K562 (cell line): Measurements from ENCODE around the gene NTRK1. TPM values are rescaled to one million over a fixed set of nuclear protein-coding genes. Genes with fewer than 3 reads are reported as not detected.

Experiments
- AFF4 ChIP-seq: sonication (generic); formaldehyde crosslinking; IDR thresholded peaks from 2 replicates; pipeline ENCODE4 v1.8.0; 2023; ENCODE audit warnings: mild to moderate bottlenecking, missing genetic modification reagents
- ELF4 ChIP-seq: fragments of 450-650 bp; formaldehyde crosslinking; IDR thresholded peaks from 2 replicates; pipeline ENCODE4 v1.4.0; 2022; ENCODE audit warnings: missing genetic modification characterization
- FIP1L1 ChIP-seq: fragments of 200-400 bp; formaldehyde crosslinking; IDR thresholded peaks from 2 replicates; pipeline ENCODE4 v1.6.1; 2018; ENCODE audit warnings: mild to moderate bottlenecking, low read depth, low read length; ENCODE audit not compliant: poor library complexity, severe bottlenecking
- HNRNPL ChIP-seq: fragments of 200-400 bp; formaldehyde crosslinking; IDR thresholded peaks from 2 replicates; pipeline ENCODE4 v1.6.1; 2017; ENCODE audit warnings: low read depth, mild to moderate bottlenecking, low read length
- JUN ChIP-seq, 2 experiments: sonication (generic) in 1 of 2; formaldehyde crosslinking in 1 of 2; IDR thresholded peaks; 2 replicates each; pipeline versions ENCODE4 v1.6.1 to v1.8.0; 2012 to 2022; ENCODE audit warnings: borderline replicate concordance in 2 of 2, mild to moderate bottlenecking in 2 of 2, improper control_type of control experiment in 1 of 2, low read depth in 1 of 2, low read length in 1 of 2, missing genetic modification reagents in 1 of 2
- KDM1A ChIP-seq, 2 experiments: fragments of 450-650 bp; IDR thresholded peaks; 2 replicates each; pipeline ENCODE4 v1.6.1; 2016; ENCODE audit warnings: mild to moderate bottlenecking in 2 of 2
- KLF1 ChIP-seq: fragments of 450-650 bp; IDR thresholded peaks from 2 replicates; pipeline ENCODE4 v1.6.1; 2016; ENCODE audit warnings: missing genetic modification characterization, missing compliant biosample characterization
- MXI1 ChIP-seq: IDR thresholded peaks from 2 replicates; pipeline ENCODE4 v1.6.1; 2011; ENCODE audit warnings: low read depth, mild to moderate bottlenecking, improper control_type of control experiment, low read length
- RBM15 ChIP-seq: fragments of 200-400 bp; formaldehyde crosslinking; IDR thresholded peaks from 2 replicates; pipeline ENCODE4 v1.6.1; 2018; ENCODE audit warnings: mild to moderate bottlenecking, low read length, moderate library complexity; ENCODE audit not compliant: insufficient read depth
- TBP ChIP-seq: optimal IDR thresholded peaks from 2 replicates; pipeline ENCODE3; 2011; ENCODE audit warnings: low read depth, low read length, improper control_type of control experiment
- THAP7 ChIP-seq: fragments of 250-450 bp; sonication (Bioruptor Pico); IDR thresholded peaks from 2 replicates; pipeline ENCODE4 v1.5.0; 2021
- U2AF1 ChIP-seq: fragments of 200-400 bp; formaldehyde crosslinking; optimal IDR thresholded peaks from 2 replicates; pipeline ENCODE3; 2017; ENCODE audit warnings: mild to moderate bottlenecking, low read depth, low read length, moderate library complexity
- ZNF24 ChIP-seq: fragments of 450-650 bp; IDR thresholded peaks from 2 replicates; pipeline ENCODE4 v1.6.1; 2016
- ZNF699 ChIP-seq: fragments of 250-450 bp; sonication (Bioruptor Pico); IDR thresholded peaks from 2 replicates; pipeline ENCODE4 v1.8.0; 2021; ENCODE audit warnings: mild to moderate bottlenecking, moderate library complexity; ENCODE audit not compliant: insufficient replicate concordance
- polyA plus RNA-seq, 8 experiments: library from polyadenylated mRNA; depleted of rRNA in 4 of 8; stranded (reverse) in 5 of 8; unstranded in 3 of 8; fragments of >200 nt; fragmentation: Nextera tagmentation in 2 of 8; fragmentation: Illumina TruSeq in 1 of 8; extraction: Ambion mirVana in 2 of 8; extraction: Trizol in 1 of 8; gene quantifications; 2 replicates each; pipeline versions ENCODE4 v1.2.1 to v1.2.3, GENCODE V29; 2011 to 2014; ENCODE audit warnings: inconsistent platforms in 1 of 8, missing spikeins in 1 of 8
- total RNA-seq, 7 experiments: library from RNA; depleted of rRNA in 6 of 7; stranded (reverse); fragments of >200 nt in 6 of 7; fragmentation: Illumina TruSeq in 2 of 7; extraction: Trizol in 2 of 7; gene quantifications; 2 replicates each; pipeline versions ENCODE4 v1.2.1 to v1.2.3, GENCODE V29; 2011 to 2021; ENCODE audit warnings: low replicate concordance in 1 of 7
- TF ChIP-seq, protein P1 (sequence below): fragments of 450-650 bp; IDR thresholded peaks from 2 replicates; pipeline ENCODE4 v1.6.1; 2017; ENCODE audit warnings: antibody characterized with exemption, mild to moderate bottlenecking

The NTRK1 gene
- total and polyA plus RNA-seq, 9 of the 15 experiments (the other 6 are each of a cell fraction or from before 2014, with no cell fraction given) = 0.46 to 30.0 (median 7.9) TPM

DNA sequence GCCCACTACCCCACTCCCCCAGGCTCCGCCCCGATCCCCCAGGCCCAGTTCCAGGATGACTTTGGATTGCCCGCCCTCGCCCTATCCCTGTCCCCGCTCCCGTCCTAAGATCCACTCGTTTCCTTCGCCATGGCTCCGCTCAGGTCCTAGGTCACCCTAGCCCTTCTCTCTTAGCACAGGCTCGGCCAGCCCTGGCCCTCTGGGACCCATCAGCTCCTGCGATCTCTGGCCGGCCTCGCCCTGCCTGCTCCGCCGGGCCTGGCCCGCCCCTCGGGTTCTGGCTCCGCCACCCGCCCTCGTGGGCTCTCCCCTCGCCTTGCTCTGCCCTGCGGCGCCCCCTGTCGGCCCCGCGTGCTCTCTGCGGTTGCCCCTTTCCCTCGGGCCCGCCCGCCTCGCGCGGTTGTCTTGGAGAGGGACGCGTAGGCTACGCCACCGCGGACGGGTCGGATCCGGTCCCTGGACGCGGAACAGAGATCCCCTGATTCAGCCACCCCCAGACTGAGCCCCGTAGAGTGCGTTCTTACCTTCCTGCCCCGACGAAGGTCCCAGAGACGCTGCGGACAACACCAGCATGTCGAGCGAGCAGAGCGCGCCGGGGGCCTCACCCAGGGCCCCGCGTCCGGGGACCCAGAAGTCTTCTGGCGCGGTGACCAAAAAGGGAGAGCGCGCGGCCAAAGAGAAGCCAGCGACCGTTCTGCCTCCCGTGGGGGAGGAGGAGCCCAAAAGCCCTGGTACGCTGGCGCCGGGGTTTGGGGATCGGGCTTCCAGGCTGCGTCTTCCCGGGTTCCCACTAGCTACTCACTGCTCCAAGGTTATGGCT is 59.8 kb downstream of the NTRK1 start, which contains the start of gene LRRC71 (continued):
- TF ChIP-seq HNRNPL (peak; percentile 88), ZNF699 (CRISPR knock-in tag) (no peak), ZNF24 (peak; percentile 20; the same call in 1 of the 2 replicates), AFF4 (CRISPR knock-in tag) (no peak), KLF1 (tag) (peak; percentile 80; the same call in 1 of the 2 replicates), THAP7 (CRISPR knock-in tag) (no peak), ELF4 (CRISPR knock-in tag) (no peak), KDM1A (IDR thresholded peaks at IDR 0.05) (no peak), JUN (IDR thresholded peaks at IDR 0.05; ENCODE audit: borderline replicate concordance, low read depth, low read length) (0 out of 2 replicates have a peak, but pooled peaks have one; percentile 36), JUN (CRISPR knock-in tag; IDR thresholded peaks at IDR 0.05; ENCODE audit: borderline replicate concordance) (no peak), U2AF1 (peak; percentile 38), TBP (no peak), MXI1 (0 out of 2 replicates have a peak, but pooled peaks have one; percentile 34), RBM15 (no peak), FIP1L1 (peak; percentile 91)
- TF ChIP-seq, protein P1, sequence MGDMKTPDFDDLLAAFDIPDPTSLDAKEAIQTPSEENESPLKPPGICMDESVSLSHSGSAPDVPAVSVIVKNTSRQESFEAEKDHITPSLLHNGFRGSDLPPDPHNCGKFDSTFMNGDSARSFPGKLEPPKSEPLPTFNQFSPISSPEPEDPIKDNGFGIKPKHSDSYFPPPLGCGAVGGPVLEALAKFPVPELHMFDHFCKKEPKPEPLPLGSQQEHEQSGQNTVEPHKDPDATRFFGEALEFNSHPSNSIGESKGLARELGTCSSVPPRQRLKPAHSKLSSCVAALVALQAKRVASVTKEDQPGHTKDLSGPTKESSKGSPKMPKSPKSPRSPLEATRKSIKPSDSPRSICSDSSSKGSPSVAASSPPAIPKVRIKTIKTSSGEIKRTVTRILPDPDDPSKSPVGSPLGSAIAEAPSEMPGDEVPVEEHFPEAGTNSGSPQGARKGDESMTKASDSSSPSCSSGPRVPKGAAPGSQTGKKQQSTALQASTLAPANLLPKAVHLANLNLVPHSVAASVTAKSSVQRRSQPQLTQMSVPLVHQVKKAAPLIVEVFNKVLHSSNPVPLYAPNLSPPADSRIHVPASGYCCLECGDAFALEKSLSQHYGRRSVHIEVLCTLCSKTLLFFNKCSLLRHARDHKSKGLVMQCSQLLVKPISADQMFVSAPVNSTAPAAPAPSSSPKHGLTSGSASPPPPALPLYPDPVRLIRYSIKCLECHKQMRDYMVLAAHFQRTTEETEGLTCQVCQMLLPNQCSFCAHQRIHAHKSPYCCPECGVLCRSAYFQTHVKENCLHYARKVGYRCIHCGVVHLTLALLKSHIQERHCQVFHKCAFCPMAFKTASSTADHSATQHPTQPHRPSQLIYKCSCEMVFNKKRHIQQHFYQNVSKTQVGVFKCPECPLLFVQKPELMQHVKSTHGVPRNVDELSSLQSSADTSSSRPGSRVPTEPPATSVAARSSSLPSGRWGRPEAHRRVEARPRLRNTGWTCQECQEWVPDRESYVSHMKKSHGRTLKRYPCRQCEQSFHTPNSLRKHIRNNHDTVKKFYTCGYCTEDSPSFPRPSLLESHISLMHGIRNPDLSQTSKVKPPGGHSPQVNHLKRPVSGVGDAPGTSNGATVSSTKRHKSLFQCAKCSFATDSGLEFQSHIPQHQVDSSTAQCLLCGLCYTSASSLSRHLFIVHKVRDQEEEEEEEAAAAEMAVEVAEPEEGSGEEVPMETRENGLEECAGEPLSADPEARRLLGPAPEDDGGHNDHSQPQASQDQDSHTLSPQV = peak; percentile 68
